ENCODE measurements around the gene TVP23A. TPM values are rescaled to one million over a fixed set of nuclear protein-coding genes. Genes with fewer than 3 reads are reported as not detected.

Gene TVP23A
- total RNA-seq, 1 experiment from 2014 or later, result 3.1 TPM

- Histone ChIP-seq H4K20me1 (ENCODE audit: control insufficient read depth, insufficient read depth, insufficient read length) (no peaks in the 10 kb centered on the region), H3K79me2 (ENCODE audit: insufficient read depth, low read length) (no peaks in the 10 kb centered on the region), H4K8ac (replicated peaks; ENCODE audit: insufficient read length, low read depth, low read length) (no peak overlapping the region), H2BK120ac (ENCODE audit: low read depth, low read length, poor library complexity, severe bottlenecking) (no peak overlapping the region), H4K5ac (ENCODE audit: insufficient read length, low read depth, low read length) (no peak overlapping the region), H3K4me1 (ENCODE audit: insufficient read depth, low read length) (no peaks in the 10 kb centered on the region), H4K91ac (ENCODE audit: insufficient read length, low read depth, low read length) (no peak overlapping the region), H3K56ac (ENCODE audit: insufficient read length, low read depth, low read length) (no peak overlapping the region), H3T11ph (ENCODE audit: low read length) (no peak overlapping the region), H2BK20ac (ENCODE audit: low read depth, low read length, poor library complexity, severe bottlenecking) (no peak overlapping the region), H2AFZ (ENCODE audit: low read length) (no peak overlapping the region), H3K27ac (ENCODE audit: insufficient read length, low read depth, low read length) (no peak overlapping the region), H3K4ac (ENCODE audit: low read depth, low read length) (no peak overlapping the region), H3K27me3 (ENCODE audit: insufficient read depth, low read length) (no peaks in the 10 kb centered on the region; the same call in 1 of the 2 replicates), H3K9ac (ENCODE audit: extremely low read depth, insufficient read length, low read length) (no peak overlapping the region), H3K18ac (ENCODE audit: insufficient read length, low read depth, low read length) (no peak overlapping the region), H2BK12ac (ENCODE audit: insufficient read length, low read depth, low read length) (no peak overlapping the region), H2BK5ac (ENCODE audit: insufficient read length, low read length) (no peak overlapping the region), H3K9me3 (ENCODE audit: control insufficient read depth, low read depth, low read length) (no peaks in the 10 kb centered on the region), H3K79me1 (ENCODE audit: insufficient read depth, low read depth, low read length, poor library complexity, severe bottlenecking) (no peaks in the 10 kb centered on the region), H2AK5ac (ENCODE audit: insufficient read length, low read length) (no peak overlapping the region), H3K4me2 (ENCODE audit: insufficient read depth, insufficient read length, low read length) (no peak overlapping the region), H3K14ac (ENCODE audit: insufficient read depth, low read length) (no peak overlapping the region), H3K23ac (ENCODE audit: insufficient read length, low read depth, low read length) (no peak overlapping the region), H3K23me2 (ENCODE audit: insufficient read length, low read depth, low read length, poor library complexity, severe bottlenecking) (no peaks in the 10 kb centered on the region), H2BK15ac (ENCODE audit: low read depth, low read length) (no peak overlapping the region)
- WGBS (ENCODE audit: extremely low coverage, insufficient read length, low lambda C conversion rate), result no CpG with 5 or more reads among the region's 4 CpGs
- Mint-ChIP-seq H3K27me3 (ENCODE audit: low read depth) (peaks cover 6% of the 10 kb centered on the region), H3K4me3 (no peak overlapping the region), H3K36me3 (ENCODE audit: insufficient read depth in 1 of 3, low read depth in 3 of 3) (no peaks in the 10 kb centered on the region), H3K27ac (no peak overlapping the region), H3K9me3 (no peaks in the 10 kb centered on the region), H3K4me1 (no peaks in the 10 kb centered on the region)
- TF ChIP-seq CTCF (conservative IDR thresholded peaks at IDR 0.05), result no peak
- no peak for DNase-seq
These were observed 31.9 kb upstream of the TVP23A start for GRCh38 chr16:10850478-10850850.
